Chondrocyte (in vitro differentiated cells): ENCODE data around the gene MEF2B. TPM values are rescaled to one million over a fixed set of nuclear protein-coding genes. Genes with fewer than 3 reads are reported as not detected.
"Not testable (repeated sequence)": the region's sequence is repeated elsewhere in the genome, so short reads cannot be mapped to it uniquely, and the experiment has no call there.

Experiments
- DNase-seq: peaks from one replicate; pipeline ENCODE4 v3.0.0; 2021; ENCODE audit warnings: mixed read lengths, low spot score
- H3K27ac Mint-ChIP-seq: one replicate; pipeline ENCODE4 v1.8.0; 2021; ENCODE audit warnings: mild to moderate bottlenecking, moderate library complexity, mixed read lengths; ENCODE audit not compliant: unreplicated experiment
- H3K27me3 Mint-ChIP-seq: 2 replicates; pipeline ENCODE4 v1.8.0; 2021; ENCODE audit warnings: low read depth, mixed read lengths
- H3K36me3 Mint-ChIP-seq: 2 replicates; pipeline ENCODE4 v1.8.0; 2021; ENCODE audit warnings: low read depth, mixed read lengths
- H3K4me1 Mint-ChIP-seq: 2 replicates; pipeline ENCODE4 v1.8.0; 2021; ENCODE audit warnings: low read depth, mild to moderate bottlenecking, mixed read lengths
- H3K4me3 Mint-ChIP-seq: one replicate; pipeline ENCODE4 v1.8.0; 2021; ENCODE audit warnings: mild to moderate bottlenecking, moderate library complexity, mixed read lengths; ENCODE audit not compliant: unreplicated experiment
- H3K9me3 Mint-ChIP-seq: 2 replicates; pipeline ENCODE4 v1.8.0; 2021; ENCODE audit warnings: low read depth, mixed read lengths
- CTCF ChIP-seq: fragments of 200-600 bp; sonication (generic); IDR thresholded peaks from 2 replicates; pipeline ENCODE4 v1.5.0; 2021; ENCODE audit warnings: antibody characterized with exemption, mild to moderate bottlenecking, moderate library complexity
- total RNA-seq: library from RNA; stranded (reverse); gene quantifications from 3 replicates; pipeline ENCODE4 v1.2.1, GENCODE V29; 2021

Gene MEF2B
- total RNA-seq, 1 donor from 2014 or later: 1.2 TPM

- no peak overlapping the region for H3K4me3 Mint-ChIP-seq
- no peak overlapping the region for H3K27ac Mint-ChIP-seq
- peak; percentile 69 for TF ChIP-seq CTCF
- H3K27me3 Mint-ChIP-seq: no peaks in the 10 kb centered on the region
- no peaks in the 10 kb centered on the region for H3K9me3 Mint-ChIP-seq
- DNase-seq: no peak
- H3K36me3 Mint-ChIP-seq: peaks cover 1% of the 10 kb centered on the region
- H3K4me1 Mint-ChIP-seq: peaks cover 16% of the 10 kb centered on the region
Observed at GRCh38 chr19:19110410-19111135, 59.5 kb downstream of the MEF2B start.

GRCh38 chr19:19109601-19110000 is 60.5 kb downstream of the MEF2B start:
- TF ChIP-seq CTCF: no peak
- Mint-ChIP-seq H3K4me1 (peaks cover 24% of the 10 kb centered on the region), H3K36me3 (peaks cover 1% of the 10 kb centered on the region), H3K4me3 (no peak overlapping the region), H3K27me3 (no peaks in the 10 kb centered on the region), H3K9me3 (no peaks in the 10 kb centered on the region), H3K27ac (peak overlapping the region; percentile 60)
- DNase-seq: no peak

- Mint-ChIP-seq H3K4me1 (peaks cover 24% of the 10 kb centered on the region), H3K27ac (no peak overlapping the region), H3K27me3 (no peaks in the 10 kb centered on the region), H3K9me3 (no peaks in the 10 kb centered on the region), H3K36me3 (peaks cover 1% of the 10 kb centered on the region), H3K4me3 (no peak overlapping the region)
- no peak for TF ChIP-seq CTCF
- DNase-seq: no peak
Observed at GRCh38 chr19:19107654-19108053, 62.4 kb downstream of the MEF2B start.

- not testable (repeated sequence) for H3K9me3 Mint-ChIP-seq, DNase-seq, H3K27me3 Mint-ChIP-seq, H3K4me3 Mint-ChIP-seq, H3K36me3 Mint-ChIP-seq, H3K27ac Mint-ChIP-seq
- peaks cover 24% of the 10 kb centered on the region for H3K4me1 Mint-ChIP-seq
Observed at GRCh38 chr19:19106938-19107337, 63.1 kb downstream of the MEF2B start.

GRCh38 chr19:19106056-19106551 is 64.0 kb downstream of the MEF2B start:
- H3K9me3 Mint-ChIP-seq: no peaks in the 10 kb centered on the region
- peaks cover 24% of the 10 kb centered on the region for H3K4me1 Mint-ChIP-seq
- DNase-seq: no peak
- peaks cover 1% of the 10 kb centered on the region for H3K36me3 Mint-ChIP-seq
- H3K27ac Mint-ChIP-seq: no peak overlapping the region
- no peak for TF ChIP-seq CTCF
- H3K27me3 Mint-ChIP-seq: no peaks in the 10 kb centered on the region
- H3K4me3 Mint-ChIP-seq: peak overlapping the region; percentile 66
